GM12878 (cell line): ENCODE data around the gene KLF9. TPM values are rescaled to one million over a fixed set of nuclear protein-coding genes. Genes with fewer than 3 reads are reported as not detected.

Experiments used
- ATAC-seq: fragments of 200-7000 bp; cut with Tn5 transposase; 3 replicates; pipeline ENCODE4 v1.9.1; 2020; ENCODE audit warnings: mild to moderate bottlenecking, moderate library complexity
- BruUV-seq: library from RNA; stranded (reverse); fragments of 400-500 nt; replicated peaks from 2 replicates; lab custom pipeline; 2021; lab: Mats Ljungman, UMichigan
- CTCF ChIA-PET: fragments of 300-600 bp; sonication (Branson Sonifier 250); formaldehyde crosslinking; extraction: SDS; loops from one replicate; lab custom pipeline; 2021; ENCODE audit warnings: inconsistent platforms; lab: Yijun Ruan, JAX
- POLR2A ChIA-PET: fragments of 350-600 bp; formaldehyde crosslinking; extraction: SDS; loops from one replicate; lab custom pipeline; 2021; ENCODE audit warnings: inconsistent platforms; lab: Charles Lee
- RAD21 ChIA-PET: fragments of 300-600 bp; sonication (Branson Sonifier 250); formaldehyde crosslinking; loops from one replicate; lab custom pipeline; 2023; ENCODE audit warnings: antibody characterized with exemption; ENCODE audit not compliant: unreplicated experiment; lab: Charles Lee
- SMC1A ChIA-PET: fragments of 300-600 bp; sonication (Branson Sonifier 250); formaldehyde crosslinking; loops from one replicate; lab custom pipeline; 2023; ENCODE audit not compliant: unreplicated experiment, uncharacterized antibody; lab: Charles Lee
- DNase-seq: peaks from one replicate; pipeline ENCODE4 v3.0.0-alpha.2; 2011; ENCODE audit warnings: low read depth, low spot score
- FAIRE-seq: peaks from 3 replicates; lab custom pipeline; 2011; peaks lifted over from hg19 to GRCh38; lab: Jason Lieb, UNC
- H2AFZ ChIP-seq: 2 replicates; pipeline ENCODE4 v1.6.0; 2011; ENCODE audit warnings: low read depth, low read length, control low read depth; ENCODE audit not compliant: control insufficient read depth
- H3K27ac ChIP-seq: 2 replicates; pipeline ENCODE4 v1.5.1; 2011; ENCODE audit warnings: control low read depth; ENCODE audit not compliant: control insufficient read depth, insufficient read depth
- H3K27me3 ChIP-seq, 2 experiments: replicated peaks in 1 of 2; 2 replicates each; pipeline versions ENCODE4 v1.6.0 to v1.6.1; 2011; ENCODE audit warnings: low read length in 1 of 2; ENCODE audit not compliant: control insufficient read depth in 2 of 2, insufficient read depth in 2 of 2
- H3K36me3 ChIP-seq, 2 experiments: 2 replicates each; pipeline ENCODE4 v1.5.1; 2011; ENCODE audit warnings: low read length in 1 of 2; ENCODE audit not compliant: control insufficient read depth in 2 of 2, insufficient read depth in 2 of 2
- H3K4me1 ChIP-seq: 2 replicates; pipeline ENCODE4 v1.6.1; 2011; ENCODE audit warnings: mild to moderate bottlenecking, low read length, moderate library complexity, mixed read lengths; ENCODE audit not compliant: control insufficient read depth, insufficient read depth
- H3K4me2 ChIP-seq: 2 replicates; pipeline ENCODE4 v1.6.0; 2011; ENCODE audit warnings: control low read depth; ENCODE audit not compliant: control insufficient read depth, insufficient read depth
- H3K4me3 ChIP-seq: fragments of 200-600 bp; sonication (generic); 2 replicates; pipeline ENCODE4 v1.5.1; 2016
- H3K79me2 ChIP-seq: 2 replicates; pipeline ENCODE4 v1.6.0; 2011; ENCODE audit warnings: low read length; ENCODE audit not compliant: control insufficient read depth, insufficient read depth
- H3K9ac ChIP-seq: 2 replicates; pipeline ENCODE4 v1.8.0; 2011; ENCODE audit warnings: low read length, control low read depth, mixed read lengths; ENCODE audit not compliant: control insufficient read depth, insufficient read depth
- H3K9me3 ChIP-seq: replicated peaks from 3 replicates; pipeline ENCODE4 v1.5.1; 2011; ENCODE audit warnings: mild to moderate bottlenecking, low read length; ENCODE audit not compliant: control insufficient read depth, insufficient read depth
- H4K20me1 ChIP-seq: 2 replicates; pipeline ENCODE4 v1.6.0; 2011; ENCODE audit not compliant: control insufficient read depth, insufficient read depth
- BCLAF1 ChIP-seq: fragments of 450-650 bp; IDR thresholded peaks from 2 replicates; pipeline ENCODE4 v1.6.1; 2017; ENCODE audit warnings: antibody characterized with exemption, mild to moderate bottlenecking, moderate library complexity
- CBFB ChIP-seq: IDR thresholded peaks from 2 replicates; pipeline ENCODE4 v1.6.1; 2016; ENCODE audit warnings: antibody characterized with exemption, low read depth
- CUX1 ChIP-seq: IDR thresholded peaks from 2 replicates; pipeline ENCODE4 v1.6.1; 2012; ENCODE audit warnings: improper control_type of control experiment, low read depth, low read length; ENCODE audit not compliant: insufficient replicate concordance
- LARP7 ChIP-seq: fragments of 450-650 bp; IDR thresholded peaks from 2 replicates; pipeline ENCODE4 v1.6.1; 2017; ENCODE audit warnings: mild to moderate bottlenecking
- MAX ChIP-seq: IDR thresholded peaks from 2 replicates; pipeline ENCODE4 v1.6.1; 2012; ENCODE audit warnings: low read depth, low read length, improper control_type of control experiment
- MTA2 ChIP-seq: fragments of 450-650 bp; IDR thresholded peaks from 2 replicates; pipeline ENCODE4 v1.6.1; 2016; ENCODE audit warnings: low read depth, mild to moderate bottlenecking, moderate library complexity
- NR2C2 ChIP-seq: IDR thresholded peaks from 2 replicates; pipeline ENCODE4 v1.6.1; 2011; ENCODE audit warnings: borderline replicate concordance, low read depth; ENCODE audit not compliant: control insufficient read depth, insufficient read length
- POLR2A ChIP-seq: IDR thresholded peaks from 2 replicates; pipeline ENCODE4 v1.6.1; 2011; ENCODE audit warnings: low read depth, mild to moderate bottlenecking, low read length
- SIX5 ChIP-seq: IDR thresholded peaks from 2 replicates; pipeline ENCODE4 v1.6.1; 2011; ENCODE audit warnings: mild to moderate bottlenecking, low read depth, low read length, moderate library complexity; ENCODE audit not compliant: severe bottlenecking
- WRNIP1 ChIP-seq: IDR thresholded peaks from 2 replicates; pipeline ENCODE4 v1.6.1; 2011; ENCODE audit warnings: low read depth, low read length, improper control_type of control experiment, borderline replicate concordance
- ZZZ3 ChIP-seq: IDR thresholded peaks from 2 replicates; pipeline ENCODE4 v1.6.1; 2011; ENCODE audit warnings: low read depth; ENCODE audit not compliant: control insufficient read depth, insufficient read length
- WGBS: methylation state at CpG from one replicate; pipeline ENCODE4 v1.1.6; 2016; ENCODE audit warnings: low lambda C conversion rate; ENCODE audit not compliant: insufficient replicate concordance, insufficient coverage; ENCODE audit errors: missing lambda C conversion rate; 5-methylcytosine and 5-hydroxymethylcytosine counted together
- in situ Hi-C: fragments of 300-500 bp; cut with MboI; formaldehyde crosslinking; loops from 9 replicates; pipeline ENCODE4 v1.14.3; 2018; ENCODE audit warnings: mixed read lengths
- intact Hi-C: fragments of 100-400 bp; cut with micrococcal nuclease; formaldehyde crosslinking; loops from one replicate; pipeline ENCODE4 v1.14.2; 2022; ENCODE audit not compliant: unreplicated experiment
- polyA plus RNA-seq, 11 experiments: library from polyadenylated mRNA; depleted of rRNA in 4 of 11; unstranded in 6 of 11; stranded (reverse) in 5 of 11; fragments of >200 nt; fragmentation: Nextera tagmentation in 4 of 11; fragmentation: Illumina TruSeq in 1 of 11; extraction: Ambion mirVana in 4 of 11; extraction: Trizol in 1 of 11; gene quantifications; 1 replicate in 1 of 11; 2 replicates in 10 of 11; pipeline versions ENCODE4 v1.2.1 to v1.2.3, GENCODE V29; 2011 to 2016; ENCODE audit warnings: inconsistent platforms in 2 of 11, missing spikeins in 2 of 11, low read depth in 1 of 11
- total RNA-seq, 4 experiments: library from RNA; depleted of rRNA in 3 of 4; stranded (reverse); fragments of >200 nt in 3 of 4; fragmentation: Illumina TruSeq in 1 of 4; extraction: Trizol in 1 of 4; gene quantifications; 2 replicates each; pipeline versions ENCODE4 v1.2.1 to v1.2.3, GENCODE V29; 2013 to 2021

KLF9 gene
- total and polyA plus RNA-seq, 10 of the 15 experiments (the other 5 are each of a cell fraction or from before 2014, with no cell fraction given) = 0.09 to 0.96 (median 0.83) TPM

- TF ChIP-seq CUX1 (no peak), CBFB (no peak), NR2C2 (no peak)
These were observed 41.7 kb upstream of the KLF9 start (continued) for GRCh38 chr9:70455993-70456704.

GRCh38 chr9:70452365-70452764 lies 37.9 kb upstream of the KLF9 start:
- ATAC-seq (no peak), FAIRE-seq (no peak), DNase-seq (no peak)
- H3K79me2 ChIP-seq = no peaks in the 10 kb centered on the region
- H3K9me3 ChIP-seq = no peaks in the 10 kb centered on the region
- BruUV-seq = no TSS peak
- H2AFZ ChIP-seq = no peak overlapping the region
- H3K4me2 ChIP-seq = no peak overlapping the region
- ChIA-PET POLR2A (no interaction called here), RAD21 (no interaction called here), SMC1A (no interaction called here), CTCF (no interaction called here)
- no peaks in the 10 kb centered on the region for H3K36me3 ChIP-seq
- no peaks in the 10 kb centered on the region for H3K27me3 ChIP-seq
- WGBS = 14% methylated on average over 3 of the region's 3 CpGs
- in situ Hi-C loops (no loop called here), intact Hi-C loops (no loop called here)
- no peak overlapping the region for H3K27ac ChIP-seq
- H3K4me3 ChIP-seq = no peak overlapping the region
- no peaks in the 10 kb centered on the region for H4K20me1 ChIP-seq
- H3K9ac ChIP-seq = no peak overlapping the region
- no peaks in the 10 kb centered on the region for H3K4me1 ChIP-seq
- TF ChIP-seq ZZZ3 (no peak), SIX5 (no peak), LARP7 (no peak), BCLAF1 (no peak), WRNIP1 (no peak), NR2C2 (no peak), MTA2 (no peak), MAX (no peak), POLR2A (no peak)
